Activated CD4-positive, alpha-beta T cell treated with anti-CD3 and anti-CD28 coated beads, Interleukin-10, Interleukin-2, amounts not matched to agents 100 ng/mL and 50 ng/mL, durations not matched to agents 16 hours and 8 hours (primary cell): Measurements from ENCODE around the gene VCX2.
"Not testable (repeated sequence)": the region's sequence is repeated elsewhere in the genome, so short reads cannot be mapped to it uniquely, and the experiment has no call there.

Source experiments
- DNase-seq: peaks from one replicate; pipeline ENCODE4 v3.0.0-alpha.2; 2020

The VCX2 gene

DNA sequence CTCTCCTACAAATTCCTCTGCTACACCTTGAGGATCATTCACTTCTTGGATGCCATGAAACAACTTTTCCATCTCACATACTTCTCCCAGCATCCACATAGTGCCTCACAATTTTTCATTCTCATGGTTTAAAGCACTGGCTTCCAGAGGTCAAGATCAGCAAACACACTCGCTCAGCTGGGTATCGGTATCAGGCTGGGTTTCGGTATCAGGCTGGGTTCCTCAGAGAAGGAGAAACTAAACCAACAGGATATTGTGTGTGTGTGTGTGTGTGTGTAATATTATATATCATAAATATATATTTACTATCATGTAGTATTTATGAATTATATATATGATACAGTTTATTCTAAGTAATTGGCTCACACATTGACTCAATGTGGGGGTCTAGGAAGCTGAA lies at the start of gene VCX2:
VCX2 (minus strand) TSS at position 99 of the 400 bp plus-strand sequence. CDS start 624 bp downstream, outside the sequence.
- DNase-seq, result not testable (repeated sequence)

DNA sequence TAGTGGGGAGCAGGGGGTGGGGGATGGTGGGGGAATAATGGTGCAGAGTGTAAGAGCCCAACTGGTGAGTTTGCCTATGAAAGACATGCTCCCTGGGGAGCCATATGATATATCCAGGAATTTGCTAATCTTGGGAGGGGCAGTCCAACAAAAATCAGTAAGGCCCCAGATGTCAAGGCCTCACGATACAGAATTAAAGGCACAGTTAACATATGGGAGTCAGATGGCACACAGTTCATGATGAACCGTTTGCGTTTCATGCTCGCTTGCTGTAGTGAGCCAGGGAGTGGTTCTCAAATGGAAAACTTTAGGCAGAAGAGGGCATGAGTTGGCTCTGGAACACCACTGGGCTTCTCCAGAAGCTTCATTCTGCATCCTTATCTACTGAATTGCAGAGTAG lies 33.9 kb upstream of the VCX2 start:
- no peak for DNase-seq

DNA sequence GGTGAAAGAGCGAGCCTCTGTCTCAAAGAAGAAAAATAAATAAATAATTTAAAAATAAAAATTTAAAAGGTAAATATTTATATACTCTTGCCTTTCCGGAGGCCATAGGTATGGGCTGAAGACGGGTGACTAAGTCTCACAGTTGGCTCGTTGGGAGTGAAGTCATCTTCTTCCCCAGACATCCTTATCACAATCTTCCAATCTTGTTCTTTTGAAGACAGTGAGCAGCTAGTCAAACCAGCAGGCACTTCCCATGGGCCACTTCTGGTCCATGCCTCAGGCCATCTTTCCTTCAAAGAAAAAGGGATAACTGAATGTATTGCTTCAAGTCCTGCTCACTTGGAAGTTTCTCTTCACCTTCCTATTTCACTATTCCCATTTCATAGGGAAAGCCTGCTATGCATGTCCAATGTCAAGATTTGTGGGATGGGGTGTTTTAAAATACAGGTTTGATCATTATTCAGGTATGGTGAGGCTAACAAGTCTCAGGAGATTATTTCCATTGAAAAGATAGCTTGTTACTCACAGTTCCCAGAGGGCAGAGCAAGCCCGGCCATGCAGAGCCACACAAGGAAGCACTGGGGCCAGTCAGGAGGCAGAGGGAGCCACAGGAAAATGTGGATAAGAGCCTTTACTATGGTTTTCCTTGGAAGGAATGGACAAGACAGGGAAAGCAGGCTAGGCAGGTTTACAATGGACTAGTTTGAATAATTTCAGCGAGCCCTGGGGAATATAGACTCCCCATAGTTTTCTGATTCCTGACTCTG lies 33.3 kb upstream of the VCX2 start:
- no peak for DNase-seq

DNA sequence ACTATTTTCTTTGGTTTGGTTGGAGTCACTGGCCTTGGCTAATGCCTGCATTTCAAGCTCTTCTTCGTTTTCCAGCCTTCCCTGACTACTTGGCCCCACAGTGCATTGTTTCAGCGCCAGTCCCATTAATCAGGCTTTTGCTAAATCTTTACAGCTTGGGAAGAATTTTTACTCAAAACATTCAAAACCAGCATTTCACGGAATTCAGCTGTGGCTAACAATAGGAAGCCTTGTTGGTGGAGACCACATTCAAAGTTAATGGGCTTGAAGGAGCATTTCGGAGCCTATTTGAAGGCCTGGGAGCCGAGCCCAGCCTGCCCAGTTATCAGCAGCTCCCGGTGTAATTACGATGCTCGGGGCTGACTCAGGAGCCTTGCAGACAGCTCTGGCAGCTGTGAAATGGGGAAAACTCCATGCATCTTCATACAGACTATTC lies 30.8 kb upstream of the VCX2 start:
- DNase-seq, result no peak

DNA sequence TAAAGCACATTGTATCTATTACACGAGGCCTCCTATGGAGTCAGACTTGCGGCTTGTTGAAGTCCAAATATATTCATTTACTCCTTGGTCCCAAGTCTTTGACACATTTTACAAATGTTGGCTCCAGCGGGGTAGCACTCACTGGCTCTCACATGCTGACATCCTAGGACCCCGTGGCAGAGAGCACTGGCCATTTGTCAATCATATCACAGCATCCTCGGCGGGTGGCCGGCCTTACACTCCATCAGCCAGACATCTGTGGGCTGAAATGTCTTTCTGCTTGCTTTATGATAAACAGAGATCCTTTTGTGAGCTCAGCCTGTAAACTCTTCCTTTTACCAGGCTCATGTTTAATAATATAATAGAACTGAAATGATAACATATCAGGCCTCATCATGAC lies 25.7 kb upstream of the VCX2 start:
- no peak for DNase-seq

DNA sequence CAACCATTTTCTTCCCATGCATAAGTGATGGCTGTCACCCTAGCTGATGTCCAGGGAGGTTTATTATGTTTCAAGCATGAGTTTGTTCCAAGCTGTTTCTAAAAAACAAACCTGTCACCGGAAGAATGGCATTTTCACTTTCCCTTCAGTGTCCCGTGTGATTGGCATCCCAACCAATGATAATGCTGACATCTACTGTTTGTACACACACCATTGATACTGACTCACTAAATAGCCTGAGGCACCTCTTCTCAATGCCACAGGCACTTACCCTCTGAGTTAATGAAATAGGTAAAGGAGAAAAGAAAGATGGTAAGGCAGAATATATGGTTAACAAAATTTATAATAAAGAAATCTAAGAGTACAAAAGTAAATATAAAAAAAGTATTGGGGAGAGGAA lies 23.1 kb upstream of the VCX2 start:
- DNase-seq, result no peak

DNA sequence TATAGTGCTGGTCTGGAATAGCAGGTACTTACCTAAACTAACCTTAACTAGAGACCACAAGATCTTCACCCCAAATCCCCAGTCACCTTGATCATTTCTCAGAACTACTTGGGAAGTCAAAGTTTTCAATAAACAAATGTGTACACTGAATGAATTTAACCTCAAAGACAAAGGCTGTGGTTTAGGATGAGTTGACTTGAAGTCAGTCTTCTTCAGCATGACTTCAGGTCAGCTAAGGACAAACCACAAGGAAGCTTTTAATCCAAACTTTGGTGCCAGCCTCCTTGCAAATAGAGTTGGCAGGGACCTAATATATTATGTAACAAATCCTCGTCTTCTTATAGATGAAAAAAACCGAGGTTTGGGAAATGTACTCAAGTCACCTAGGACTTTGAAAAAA lies 21.2 kb upstream of the VCX2 start:
- DNase-seq, result no peak

DNA sequence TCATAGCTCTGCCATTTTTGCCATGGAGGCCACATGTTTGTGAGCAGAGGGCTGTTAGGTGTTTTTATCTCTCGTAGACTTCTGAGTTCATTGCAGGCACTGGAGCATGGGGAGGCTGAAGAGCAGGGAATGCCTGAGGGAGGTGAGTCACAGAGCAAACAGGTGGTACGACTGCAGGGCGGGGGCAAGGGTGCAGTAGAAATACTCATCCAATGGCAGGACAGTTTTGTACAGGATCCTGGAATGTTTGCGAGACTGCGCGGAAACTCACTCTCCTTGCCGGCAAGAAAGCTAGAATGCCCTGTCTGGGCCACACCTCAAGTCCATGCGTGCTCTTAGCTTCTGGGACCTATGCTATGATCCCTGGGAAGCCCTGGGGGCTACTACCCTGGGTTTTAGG lies 20.0 kb upstream of the VCX2 start:
- no peak for DNase-seq

DNA sequence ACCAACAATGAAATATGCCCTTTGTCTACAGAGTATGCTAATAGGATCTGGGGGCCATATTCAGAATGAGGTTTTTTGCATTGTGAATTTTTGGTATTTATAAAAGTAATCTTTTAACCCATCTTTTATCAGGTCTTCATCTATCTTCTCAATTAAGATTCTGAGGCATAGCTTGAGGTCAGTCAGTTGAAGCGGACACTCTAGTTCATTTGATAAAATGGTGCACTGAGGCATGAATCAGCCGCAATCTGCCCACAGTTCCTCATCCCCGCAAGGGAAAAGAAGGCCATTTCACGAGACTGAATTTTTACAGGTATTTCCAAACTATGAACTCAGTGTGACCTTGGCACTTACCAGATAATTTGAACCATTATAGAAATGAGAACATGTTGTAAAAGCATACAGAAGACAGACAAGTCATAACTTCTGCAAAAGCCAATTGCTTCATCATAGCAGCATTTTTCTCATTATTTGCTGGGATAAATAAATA lies 19.3 kb upstream of the VCX2 start:
- no peak for DNase-seq

DNA sequence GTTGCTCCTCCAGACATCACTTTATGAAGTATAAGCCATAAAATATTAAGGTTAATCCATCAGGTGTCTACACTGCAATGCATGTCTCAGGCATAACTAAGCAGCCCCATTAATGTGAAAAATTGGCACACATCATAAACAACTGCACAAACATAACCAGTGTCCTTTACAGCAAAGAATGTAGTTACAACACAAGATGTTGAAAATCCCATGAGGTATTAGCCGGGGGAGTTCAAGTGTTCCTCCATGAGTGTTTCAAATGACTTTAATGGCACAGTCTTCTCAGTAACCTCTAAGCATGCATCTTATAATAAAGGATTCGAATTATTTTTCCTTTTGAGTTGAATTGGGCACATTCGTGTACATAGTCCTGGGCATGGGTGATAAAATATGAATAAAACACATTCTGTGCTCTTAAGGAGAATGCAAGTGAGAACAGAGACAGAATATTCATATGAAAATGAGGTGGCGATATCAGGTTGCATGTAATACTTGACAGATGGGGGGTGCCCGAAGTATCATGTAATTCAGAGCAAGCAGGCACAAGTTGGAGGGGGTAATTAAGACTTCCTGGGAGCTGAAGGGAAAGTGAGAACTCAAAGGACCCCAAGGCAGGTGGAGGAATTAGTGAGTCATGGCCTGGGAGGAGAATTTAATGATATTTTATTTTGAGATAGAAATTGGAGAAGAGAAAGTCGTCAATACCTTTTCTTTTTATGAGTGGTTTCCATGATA lies 18.2 kb upstream of the VCX2 start:
- no peak for DNase-seq

DNA sequence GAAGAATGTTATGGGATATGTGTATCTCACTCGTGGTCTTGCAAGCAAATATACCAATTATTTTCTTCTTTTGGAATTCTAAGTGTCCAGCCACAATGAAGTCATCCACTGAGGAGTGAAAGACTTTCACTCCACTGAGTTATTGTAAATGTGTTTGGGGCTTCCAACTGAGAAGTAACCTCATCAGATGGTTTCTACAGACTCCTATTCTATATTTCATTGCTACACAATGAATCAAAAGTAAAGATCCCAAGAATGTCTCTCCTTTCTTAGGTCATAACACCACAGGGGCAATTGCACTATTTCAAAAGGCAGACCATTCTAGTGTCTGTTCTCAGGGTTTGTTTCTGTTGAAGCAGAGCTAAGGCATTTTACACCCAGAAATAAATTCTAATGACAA lies 12.3 kb upstream of the VCX2 start:
- DNase-seq, result no peak

DNA sequence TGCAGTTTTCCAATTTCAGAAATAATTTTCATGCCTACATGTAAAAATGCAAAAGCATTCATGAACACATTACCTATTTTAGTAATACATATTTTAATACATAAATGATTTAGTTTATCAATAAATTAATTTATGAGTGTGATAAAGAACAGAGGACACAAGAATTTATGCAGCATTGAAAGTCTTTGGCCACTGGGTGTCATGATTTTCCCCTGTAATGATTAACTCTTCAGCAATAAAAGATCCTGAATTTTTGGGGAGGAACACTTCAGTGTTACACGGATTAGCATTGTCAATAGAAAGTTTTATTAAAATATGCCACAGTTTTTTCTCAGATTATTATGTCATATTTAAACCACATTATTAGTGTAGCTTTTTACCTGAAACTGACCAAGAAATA lies 8.6 kb upstream of the VCX2 start:
- no peak for DNase-seq

DNA sequence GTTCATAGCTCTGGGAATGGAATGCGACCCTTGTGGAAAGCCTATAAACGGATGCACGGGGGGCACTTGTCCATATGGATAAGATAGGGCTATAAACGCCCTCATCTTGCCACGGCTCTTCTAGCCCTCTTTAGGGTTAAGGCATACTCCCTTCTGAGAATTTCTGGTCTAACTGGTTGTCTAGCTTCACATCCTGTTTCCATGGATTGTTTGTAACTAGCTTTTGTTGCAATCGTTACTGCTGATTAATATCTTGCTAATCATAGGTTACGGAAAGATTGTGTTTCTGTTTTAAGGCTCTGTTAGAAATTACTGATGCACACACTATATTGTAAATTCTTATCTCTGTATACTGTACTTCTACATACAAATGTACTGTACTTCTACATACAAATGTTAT lies 17.1 kb downstream of the VCX2 start:
- DNase-seq, result not testable (repeated sequence)

DNA sequence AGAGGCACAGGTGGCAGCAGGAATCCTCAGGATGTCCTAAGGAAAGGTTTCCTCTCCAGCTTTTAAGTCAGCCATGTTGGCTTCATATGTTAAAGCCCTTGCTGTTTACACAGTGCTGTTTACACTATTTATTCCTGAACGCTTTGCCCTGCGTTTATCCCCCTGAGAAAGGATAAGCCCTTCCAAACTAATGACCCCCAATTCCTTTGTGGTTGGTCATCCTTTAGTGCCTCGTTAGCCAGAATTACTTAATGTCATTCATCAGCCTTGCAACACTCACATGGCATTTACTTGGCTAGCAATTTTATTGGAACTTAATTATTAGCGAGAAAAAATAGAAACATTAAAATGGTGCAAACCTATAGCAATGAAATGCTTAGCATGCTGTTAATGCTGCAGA lies 23.8 kb downstream of the VCX2 start:
- no peak for DNase-seq

DNA sequence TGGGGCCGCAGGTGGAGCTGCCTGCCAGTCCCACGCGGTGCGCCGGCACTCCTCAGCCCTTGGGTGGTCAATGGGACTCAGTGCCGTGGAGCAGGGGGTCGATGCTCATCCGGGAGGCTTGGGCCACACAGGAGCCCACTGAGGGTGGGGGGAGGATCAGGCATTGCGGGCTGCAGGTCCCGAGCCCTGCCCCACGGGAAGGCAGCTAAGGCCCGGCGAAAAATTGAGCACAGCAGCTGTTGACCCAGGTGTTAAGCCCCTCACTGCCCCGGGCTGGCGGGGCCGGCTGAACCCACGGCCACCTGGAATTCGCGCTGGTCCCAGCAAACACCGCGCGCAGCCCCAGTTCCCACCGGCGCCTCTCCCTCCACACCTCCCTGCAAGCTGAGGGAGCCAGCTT lies 26.1 kb downstream of the VCX2 start:
- no peak for DNase-seq

DNA sequence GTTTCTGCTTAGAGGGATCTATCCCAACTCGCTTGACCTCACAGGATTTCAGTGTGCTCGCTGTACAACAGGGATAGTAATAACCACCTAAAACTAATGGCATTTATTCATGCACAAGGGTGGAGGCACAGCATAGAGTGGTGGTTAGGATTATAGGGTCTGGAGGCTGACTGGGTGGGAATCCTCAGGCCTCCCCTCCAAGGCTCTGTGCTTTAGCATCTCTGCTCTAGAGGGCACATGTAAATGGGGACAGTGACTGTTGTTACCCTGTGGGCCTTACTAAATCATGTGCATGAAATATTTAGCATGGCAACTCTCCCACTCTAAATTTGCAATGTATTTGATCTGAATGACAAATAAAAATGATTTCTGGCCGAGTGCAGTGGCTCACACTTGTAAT lies 29.2 kb downstream of the VCX2 start:
- no peak for DNase-seq

DNA sequence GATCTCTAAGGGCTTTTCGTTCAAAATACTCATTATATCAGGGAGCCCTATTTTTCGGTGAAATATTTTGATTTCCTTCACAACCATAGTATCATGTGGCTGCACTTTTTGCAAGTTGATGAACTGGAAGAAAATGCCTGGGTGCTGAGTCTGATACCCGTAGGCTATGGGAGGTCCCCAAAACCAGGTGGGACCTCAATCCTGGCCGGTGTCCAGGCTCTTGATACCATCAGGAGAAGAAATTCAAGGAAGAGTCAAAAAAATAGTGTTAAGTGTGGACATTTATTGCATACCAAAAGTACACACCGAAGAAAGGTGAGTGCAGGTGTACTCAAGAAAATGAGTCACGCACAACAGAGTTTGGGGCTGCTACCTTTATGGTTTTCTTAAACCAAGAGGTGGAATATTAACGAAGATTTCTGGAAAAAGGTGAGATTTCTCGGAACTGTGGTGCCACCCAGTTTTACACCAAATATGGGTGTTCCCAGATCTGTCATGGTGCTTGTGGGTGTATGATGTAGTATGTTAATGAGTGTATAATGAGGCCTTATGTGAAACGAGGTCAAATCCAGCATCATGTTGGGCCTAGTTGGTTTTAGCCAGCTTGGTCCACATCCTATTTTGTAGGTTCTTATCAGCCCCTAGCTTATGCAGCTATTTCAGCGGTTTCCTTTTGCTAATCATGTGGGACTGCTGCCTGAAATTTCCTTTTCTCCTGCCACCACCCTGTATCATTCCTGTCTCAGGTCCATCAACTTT lies 29.9 kb downstream of the VCX2 start:
- no peak for DNase-seq

DNA sequence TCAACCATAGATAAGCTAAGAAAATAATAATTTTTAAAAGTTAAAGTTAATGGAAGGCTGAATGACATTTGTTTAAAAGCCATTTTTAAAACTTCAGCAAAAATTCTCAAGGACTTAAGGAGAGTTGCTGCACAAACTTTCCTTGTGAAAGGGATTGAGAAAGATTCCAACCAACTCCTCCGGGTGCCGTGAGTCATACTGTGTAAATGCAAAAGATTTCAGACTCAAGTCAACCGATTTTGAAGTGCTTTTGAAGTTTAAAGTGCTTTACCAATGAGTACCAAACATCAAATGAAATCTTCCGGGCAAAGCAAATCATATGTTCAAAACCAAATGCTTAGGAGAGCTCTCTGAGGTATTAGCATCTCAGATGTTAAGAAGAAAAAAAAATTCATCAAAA lies 31.4 kb downstream of the VCX2 start:
- DNase-seq, result no peak

DNA sequence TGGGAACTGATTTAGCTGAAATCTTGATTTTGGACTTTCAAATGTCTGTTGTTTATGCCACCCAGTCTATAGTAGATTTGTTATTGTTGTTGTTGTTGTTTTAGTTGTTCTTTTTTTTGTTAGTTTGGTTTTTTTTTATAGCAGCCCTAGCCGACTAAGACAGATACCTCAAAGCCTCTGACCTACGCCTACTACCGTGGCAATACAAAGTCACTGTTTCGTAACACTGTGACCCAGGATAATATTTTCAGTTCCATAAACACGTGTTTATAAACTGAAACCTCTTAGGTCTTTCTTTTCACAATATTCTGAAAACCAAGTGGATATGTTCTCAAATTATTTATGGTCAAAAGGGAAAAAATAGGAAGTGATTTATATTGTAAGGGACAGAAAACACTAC lies 32.8 kb downstream of the VCX2 start:
- DNase-seq, result no peak

DNA sequence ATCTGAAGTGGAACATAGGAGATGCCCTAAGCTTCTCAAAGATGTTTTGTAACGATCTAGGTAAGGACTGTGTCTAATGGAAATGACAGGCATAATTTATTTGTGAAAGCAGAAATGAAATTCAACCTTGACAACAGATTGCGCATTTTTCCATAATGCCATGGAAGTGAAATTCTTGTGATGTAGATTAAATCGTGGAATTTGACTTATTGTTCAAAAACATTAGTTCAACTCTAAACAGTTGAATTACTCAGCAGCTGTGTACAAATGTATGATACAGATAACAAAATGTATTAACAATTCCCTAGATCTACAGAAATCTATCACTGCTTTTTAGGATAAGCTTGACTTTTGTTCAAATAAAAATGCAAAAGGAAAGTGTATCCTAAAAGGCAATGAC lies 44.4 kb downstream of the VCX2 start:
- no peak for DNase-seq

DNA sequence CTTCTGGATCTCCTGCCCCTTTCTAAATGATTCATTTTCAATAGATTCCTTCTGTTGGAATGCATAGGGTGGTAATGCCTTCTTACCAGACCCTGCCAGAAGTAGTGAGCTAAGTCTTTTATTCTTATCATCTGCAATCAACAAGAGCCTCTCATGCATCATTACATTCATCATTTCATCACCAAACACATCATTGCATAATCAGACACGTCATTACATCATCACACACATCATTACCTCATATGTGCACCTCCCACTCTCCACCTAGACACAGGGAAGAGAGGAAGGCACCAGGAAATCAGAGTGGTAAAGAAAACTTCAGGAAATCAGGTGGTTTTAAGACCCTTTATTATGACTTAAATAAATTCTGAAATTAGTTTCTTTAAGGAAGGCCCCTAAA lies 45.0 kb downstream of the VCX2 start:
- DNase-seq, result no peak

DNA sequence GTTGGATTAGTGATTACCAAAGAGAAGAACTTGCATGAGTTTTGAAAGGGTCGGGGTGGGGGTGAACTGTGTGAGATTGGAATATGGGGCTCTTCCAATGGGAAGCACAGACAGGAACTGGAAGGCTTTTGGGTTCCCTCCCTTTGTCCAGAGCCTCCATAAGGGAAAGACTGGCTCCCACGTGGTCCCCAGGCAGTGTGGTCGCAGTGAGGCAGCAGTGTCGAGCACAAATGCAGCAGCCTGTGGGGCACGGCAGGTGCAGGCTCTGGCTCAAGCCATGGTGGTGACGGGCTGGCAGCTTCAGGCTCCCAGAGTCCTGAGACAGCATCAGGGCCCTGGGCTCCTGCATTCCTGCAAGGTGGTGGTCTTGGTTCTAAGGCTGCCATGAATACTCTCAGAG lies 45.5 kb downstream of the VCX2 start:
- DNase-seq, result no peak

DNA sequence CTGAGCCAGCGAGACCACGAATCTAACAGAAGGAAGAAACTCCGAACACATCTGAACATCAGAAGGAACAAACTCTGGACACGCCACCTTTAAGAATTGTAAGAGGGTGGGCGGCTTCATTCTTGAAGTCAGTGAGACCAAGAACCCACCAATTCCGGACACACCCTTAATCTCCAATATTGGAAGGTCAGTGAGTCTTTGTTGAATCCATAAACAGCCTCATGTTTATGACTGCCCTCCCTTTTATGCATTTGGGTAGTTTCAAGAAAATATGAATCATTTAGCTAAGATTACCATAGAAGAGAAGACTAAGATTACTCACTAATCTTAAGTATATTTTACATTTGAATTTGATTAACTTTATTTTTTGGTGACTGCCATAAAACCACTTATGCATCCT lies 48.5 kb downstream of the VCX2 start:
- DNase-seq, result no peak

DNA sequence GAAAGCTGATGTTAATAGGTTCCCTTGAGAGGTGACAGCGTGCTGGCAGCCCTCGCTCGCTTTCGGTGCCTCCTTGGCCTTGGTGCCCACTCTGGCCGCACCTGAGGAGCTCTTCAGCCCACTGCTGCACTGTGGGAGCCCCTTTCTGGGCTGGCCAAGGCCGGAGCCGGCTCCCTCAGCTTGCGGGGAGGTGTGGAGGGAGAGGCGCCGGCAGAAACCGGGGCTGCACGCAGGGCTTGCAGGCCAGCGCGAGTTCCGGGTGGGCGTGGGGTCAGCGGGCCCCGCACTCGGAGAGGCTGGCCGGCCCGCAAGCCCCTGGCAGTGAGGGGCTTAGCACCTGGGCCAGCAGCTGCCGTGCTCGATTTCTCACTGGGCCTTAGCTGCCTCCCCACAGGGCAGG lies 49.7 kb downstream of the VCX2 start:
- DNase-seq, result not testable (repeated sequence)
